Measurements from ENCODE around the gene C5orf34. TPM values are rescaled to one million over a fixed set of nuclear protein-coding genes. Genes with fewer than 3 reads are reported as not detected.
"Not testable (repeated sequence)": the region's sequence is repeated elsewhere in the genome, so short reads cannot be mapped to it uniquely, and the experiment has no call there.

C5orf34 gene
- polyA plus RNA-seq, 10 donors: 2.5 to 6.7 (median 3.5) TPM

DNA sequence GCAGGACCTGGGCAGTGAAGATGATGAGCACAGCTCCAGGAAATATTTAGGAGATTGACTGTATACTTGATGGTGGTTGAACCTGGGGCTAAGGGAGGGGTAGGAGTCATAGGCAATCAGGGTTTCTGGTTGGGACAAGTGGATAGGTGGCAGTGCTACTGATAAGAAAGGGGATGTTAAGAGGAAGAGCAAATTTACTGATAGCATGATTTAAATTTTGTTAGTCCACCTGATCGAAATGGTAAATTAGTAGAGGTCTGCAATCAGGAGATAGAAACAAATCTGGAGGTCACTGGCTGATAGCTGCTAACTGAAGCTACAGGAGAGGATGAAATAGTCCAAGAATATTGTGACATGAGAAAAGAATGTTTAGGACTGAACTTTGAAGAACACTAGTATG lies 5.7 kb upstream of the C5orf34 start:
- DNase-seq: no peak

GRCh38 chr5:43515678-43516048 lies 715 bp upstream of the C5orf34 start:
- no peak for DNase-seq

DNA sequence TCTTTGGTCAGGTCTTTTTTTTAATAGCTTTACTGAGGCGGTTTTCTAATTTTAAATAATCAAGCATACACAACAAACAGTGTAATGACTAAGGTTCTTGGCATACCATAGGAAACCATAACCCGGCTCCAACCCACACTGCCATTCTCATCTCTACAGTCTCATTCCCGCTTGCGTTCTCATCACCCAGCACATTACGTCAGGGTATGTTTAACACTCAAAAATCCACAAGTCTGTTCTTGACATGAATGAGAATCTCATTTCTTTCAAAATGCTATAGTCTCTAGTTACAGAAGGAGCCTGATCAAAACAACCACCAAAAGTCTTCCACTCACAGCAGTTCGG lies 505 bp downstream of the C5orf34 start:
- DNase-seq: peak in 1 of 3 donors; percentile 42

DNA sequence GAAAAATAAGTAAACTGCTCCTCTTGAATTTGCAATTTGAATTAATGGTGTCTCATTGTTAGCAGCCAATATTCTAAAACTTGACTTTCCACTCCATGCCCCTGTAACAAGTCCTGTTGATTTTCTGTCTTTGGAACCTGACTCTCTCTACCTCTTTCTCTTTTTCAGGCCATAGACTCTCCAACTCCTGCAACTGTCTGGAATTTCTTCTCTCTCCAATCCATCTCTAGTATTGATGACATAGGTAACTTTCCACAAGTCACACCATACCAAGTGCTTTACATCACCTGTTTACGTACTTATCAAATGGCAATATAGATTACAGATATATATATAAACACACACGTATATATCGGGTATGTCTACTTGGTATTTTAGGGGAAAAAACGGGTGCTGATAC lies 923 bp downstream of the C5orf34 start:
- peak in 1 of 3 donors; percentile 23 for DNase-seq

- not testable (repeated sequence) for DNase-seq
These were observed 3.9 kb downstream of the C5orf34 start for GRCh38 chr5:43511062-43511461.

GRCh38 chr5:43498581-43498980 lies 16.4 kb downstream of the C5orf34 start:
- DNase-seq: no peak

DNA sequence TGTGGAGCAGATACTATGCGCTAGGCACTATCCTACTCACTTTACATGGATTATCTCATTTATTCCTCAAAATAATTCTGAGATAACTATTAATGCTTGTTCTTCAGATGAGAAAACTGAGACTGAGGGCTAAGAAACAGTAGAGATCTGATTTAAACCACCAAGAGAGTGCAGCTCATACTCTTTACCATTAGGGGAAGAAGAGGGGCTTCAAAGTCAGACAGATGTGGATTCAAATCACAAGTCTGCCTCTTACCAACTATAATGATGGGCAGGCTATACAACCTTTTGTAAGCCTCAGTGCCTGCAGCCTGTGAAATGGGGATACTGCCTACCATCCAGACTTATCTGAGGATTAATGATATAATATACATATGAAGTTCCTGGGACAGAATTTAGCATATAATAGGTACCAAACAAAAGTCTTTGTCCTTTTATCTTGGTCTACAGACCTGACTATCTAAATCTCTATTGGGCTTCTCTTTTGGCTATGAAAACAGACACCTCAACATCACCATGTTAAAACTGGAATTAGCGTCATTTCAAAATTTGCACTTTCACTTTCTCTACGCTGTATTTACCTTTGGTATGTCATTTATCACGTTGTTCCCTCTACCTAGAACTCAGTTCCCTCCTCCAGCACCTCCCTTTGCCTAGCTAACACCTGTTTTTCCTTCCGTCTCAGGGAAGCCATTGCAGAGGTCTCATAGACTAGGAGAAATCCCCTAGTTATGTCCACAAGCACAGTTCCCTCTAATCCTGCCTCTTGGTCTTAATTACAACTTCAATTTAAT lies 17.4 kb downstream of the C5orf34 start:
- DNase-seq: no peak

GRCh38 chr5:43491326-43491725 lies 23.6 kb downstream of the C5orf34 start:
- DNase-seq: no peak

DNA sequence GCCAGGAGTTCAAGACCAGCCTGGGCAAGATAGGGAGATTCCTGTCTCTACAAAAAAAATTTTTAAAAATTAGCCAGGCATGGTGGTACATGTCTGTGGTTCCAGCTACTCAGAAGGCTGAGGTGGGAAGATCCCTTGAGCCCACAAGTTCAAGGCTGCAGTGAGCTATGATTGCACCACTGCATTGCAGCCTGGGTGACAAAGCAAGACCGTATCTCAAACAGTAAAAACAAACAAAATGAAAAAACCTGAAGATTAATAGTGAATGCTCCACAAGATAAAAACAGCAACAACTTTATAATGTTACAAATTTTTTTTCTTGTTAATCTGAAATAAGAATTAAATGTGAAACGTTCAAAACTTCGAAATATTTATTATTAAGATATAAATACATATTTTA lies 28.6 kb downstream of the C5orf34 start:
- DNase-seq: no peak

DNA sequence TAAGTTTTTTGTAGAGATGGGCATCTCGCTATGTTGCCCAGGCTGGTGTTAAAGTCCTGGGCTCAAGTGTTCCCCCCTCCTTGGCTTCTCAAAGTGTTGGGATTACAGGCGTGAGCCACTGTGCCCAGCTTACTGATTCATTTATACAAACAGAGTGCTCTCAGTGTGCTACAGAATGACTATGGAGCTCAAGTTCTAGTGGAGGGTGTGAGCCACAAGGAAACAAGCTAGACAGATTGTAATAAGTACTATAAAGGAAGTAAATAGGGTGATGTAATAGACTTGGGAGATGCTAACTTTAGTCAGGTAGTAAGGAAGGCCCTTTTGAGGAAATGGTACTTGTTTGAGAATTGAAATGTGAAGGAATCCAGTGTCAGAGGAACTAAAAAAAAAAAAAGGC lies 29.5 kb downstream of the C5orf34 start:
- no peak for DNase-seq

GRCh38 chr5:43484106-43484849 lies 30.7 kb downstream of the C5orf34 start:
- DNase-seq: peak in 2 of 3 donors; percentile 78 to 83

GRCh38 chr5:43483298-43484105 lies 31.4 kb downstream of the C5orf34 start, which contains the start of gene TMEM267:
TSS of gene TMEM267 (minus strand) at chr5:43483865. CDS start at chr5:43453969, 29,896 bp downstream.
- peak; percentile 95 to 99 (median 97) for DNase-seq

- peak in 2 of 3 donors; percentile 2 to 29 for DNase-seq
These were observed 32.3 kb downstream of the C5orf34 start for GRCh38 chr5:43482490-43483297.

DNA sequence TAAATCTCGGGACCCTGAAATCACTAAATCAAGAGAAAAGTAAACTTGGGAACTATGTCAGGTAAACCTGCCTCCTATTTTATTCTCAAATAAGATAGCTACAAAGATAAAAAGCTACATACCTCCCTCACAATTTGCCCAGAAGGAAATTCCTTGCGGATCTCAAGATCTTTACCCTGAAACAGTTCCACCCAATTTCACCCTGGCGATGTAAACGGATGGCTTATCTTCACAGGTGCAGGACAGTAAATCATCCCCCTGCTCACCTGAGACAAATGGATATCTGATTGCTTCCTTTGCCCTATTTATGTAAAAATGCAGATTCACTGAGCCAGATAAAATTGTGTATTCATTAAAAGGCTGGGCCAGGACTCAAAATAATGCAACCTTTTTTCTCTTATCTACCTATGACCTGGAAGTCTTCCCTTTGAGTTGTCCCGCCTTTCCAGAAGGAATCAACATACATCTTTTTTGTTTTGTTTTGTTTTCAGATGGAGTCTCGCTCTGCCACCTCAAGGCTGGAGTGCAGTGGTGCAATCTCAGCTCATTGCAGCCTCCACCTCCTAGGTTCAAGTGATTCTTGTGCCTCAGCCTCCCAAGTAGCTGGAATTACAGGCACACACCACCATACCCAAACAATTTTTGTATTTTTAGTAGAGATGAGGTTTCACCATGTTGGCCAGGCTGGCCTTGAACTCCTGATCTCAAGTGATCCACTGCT lies 45.1 kb downstream of the C5orf34 start:
- no peak for DNase-seq

GRCh38 chr5:43467100-43467499 lies 47.8 kb downstream of the C5orf34 start:
- no peak for DNase-seq

DNA sequence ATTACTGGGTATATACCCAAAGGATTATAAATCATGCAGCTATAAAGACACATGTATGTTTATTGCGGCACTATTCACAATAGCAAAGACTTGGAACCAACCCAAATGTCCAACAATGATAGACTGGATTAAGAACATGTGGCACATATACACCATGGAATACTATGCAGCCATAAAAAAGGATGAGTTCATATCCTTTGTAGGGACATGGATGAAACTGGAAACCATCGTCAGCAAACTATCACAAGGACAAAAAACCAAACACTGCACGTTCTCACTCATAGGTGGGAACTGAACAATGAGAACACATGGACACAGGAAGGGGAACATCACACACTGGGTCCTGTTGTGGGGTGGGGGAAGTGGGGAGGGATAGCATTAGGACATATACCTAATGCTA lies 49.5 kb downstream of the C5orf34 start:
- not testable (repeated sequence) for DNase-seq

- DNase-seq: no peak
These were observed 53.9 kb downstream of the C5orf34 start for GRCh38 chr5:43461066-43461465.

GRCh38 chr5:43456556-43456955 lies 58.4 kb downstream of the C5orf34 start:
- no peak for DNase-seq

DNA sequence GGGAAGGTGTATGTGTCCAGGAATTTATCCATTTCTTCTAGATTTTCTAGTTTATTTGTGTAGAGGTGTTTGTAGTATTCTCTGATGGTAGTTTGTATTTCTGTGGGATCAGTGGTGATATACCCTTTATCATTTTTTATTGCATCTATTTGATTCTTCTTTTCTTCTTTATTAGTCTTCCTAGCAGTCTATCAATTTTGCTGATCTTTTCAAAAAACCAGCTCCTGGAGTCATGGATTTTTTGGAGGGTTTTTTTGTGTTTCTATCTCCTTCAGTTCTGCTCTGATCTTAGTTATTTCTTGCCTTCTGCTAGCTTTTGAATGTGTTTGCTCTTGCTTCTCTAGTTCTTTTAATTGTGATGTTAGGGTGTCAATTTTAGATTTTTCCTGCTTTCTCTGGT lies 73.4 kb downstream of the C5orf34 start:
- DNase-seq: not testable (repeated sequence)

DNA sequence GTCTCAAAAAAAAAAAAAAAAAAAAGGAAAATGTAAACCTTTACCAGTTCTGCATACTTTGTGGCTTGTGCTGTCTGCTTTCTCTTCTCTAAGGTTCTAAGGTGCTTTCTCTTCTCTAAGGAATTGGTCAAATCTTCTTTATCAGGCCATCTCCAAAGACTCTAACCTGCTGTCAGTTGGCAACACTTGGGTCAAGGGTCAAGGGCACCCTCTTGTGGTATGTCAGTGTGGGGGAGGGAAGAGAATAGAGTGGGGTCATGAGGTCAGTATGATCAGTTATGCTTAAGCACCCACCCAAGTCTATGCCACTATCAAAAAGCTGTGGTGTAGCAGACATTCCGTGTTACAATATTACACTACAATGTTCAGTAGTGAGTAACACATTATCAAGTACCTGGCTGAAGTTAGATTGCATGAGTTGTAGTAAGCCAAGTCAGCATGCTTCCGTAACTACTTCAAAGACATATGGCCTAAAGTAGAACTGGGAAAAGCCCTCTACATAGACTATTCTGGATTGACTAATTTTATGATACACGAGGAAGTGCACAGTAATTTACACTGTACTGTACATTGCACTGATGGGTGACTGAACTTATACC lies 77.8 kb downstream of the C5orf34 start:
- DNase-seq: no peak

All from muscle of back (tissue), 11 donors.